IMR-90 (cell line): Measurements from ENCODE around the gene ANKRD11. TPM values are rescaled to one million over a fixed set of nuclear protein-coding genes. Genes with fewer than 3 reads are reported as not detected.

ENCODE experiments used
- ATAC-seq: fragments of 200-7000 bp; cut with Tn5 transposase; 2 replicates; pipeline ENCODE4 v1.9.1; 2020; ENCODE audit warnings: low read depth, mild to moderate bottlenecking, moderate library complexity
- BruUV-seq: library from RNA; stranded (reverse); fragments of 400-500 nt; replicated peaks from 2 replicates; lab custom pipeline; 2021; lab: Mats Ljungman, UMichigan
- CTCF ChIA-PET: fragments of 300-600 bp; formaldehyde crosslinking; extraction: SDS; loops from one replicate; lab custom pipeline; 2021; ENCODE audit warnings: antibody characterized with exemption; lab: Yijun Ruan, JAX
- POLR2A ChIA-PET: fragments of 300-600 bp; sonication (Branson Sonifier 250); formaldehyde crosslinking; loops from one replicate; lab custom pipeline; 2022; ENCODE audit warnings: antibody characterized with exemption; ENCODE audit not compliant: unreplicated experiment; lab: Charles Lee
- DNase-seq: peaks from one replicate; pipeline ENCODE4 v3.0.0; 2013
- H2AFZ ChIP-seq: replicated peaks from 2 replicates; pipeline ENCODE3; 2013; ENCODE audit warnings: low read length, mild to moderate bottlenecking; ENCODE audit not compliant: poor library complexity
- H2AK5ac ChIP-seq: 2 replicates; pipeline ENCODE4 v1.6.1; 2013; ENCODE audit warnings: low read depth, low read length, inconsistent platforms
- H2AK9ac ChIP-seq: replicated peaks from 2 replicates; pipeline ENCODE3; 2013; ENCODE audit warnings: mild to moderate bottlenecking, low read depth, low read length, moderate library complexity; ENCODE audit not compliant: poor library complexity
- H2BK120ac ChIP-seq: 2 replicates; pipeline ENCODE4 v1.6.1; 2013; ENCODE audit warnings: low read depth, low read length, inconsistent platforms
- H2BK15ac ChIP-seq: 3 replicates; pipeline ENCODE4 v1.6.1; 2013; ENCODE audit warnings: low read depth, low read length, inconsistent platforms
- H2BK20ac ChIP-seq: 2 replicates; pipeline ENCODE4 v1.6.1; 2013; ENCODE audit warnings: low read depth, mild to moderate bottlenecking, inconsistent platforms, low read length, moderate library complexity
- H2BK5ac ChIP-seq: 2 replicates; pipeline ENCODE4 v1.6.1; 2013; ENCODE audit warnings: mild to moderate bottlenecking, low read depth, low read length, inconsistent platforms; ENCODE audit not compliant: poor library complexity, severe bottlenecking
- H3K14ac ChIP-seq: replicated peaks from 2 replicates; pipeline ENCODE4 v1.6.1; 2013; ENCODE audit warnings: low read depth, low read length, inconsistent platforms
- H3K18ac ChIP-seq: 2 replicates; pipeline ENCODE4 v1.6.1; 2013; ENCODE audit warnings: low read depth, low read length, control low read depth
- H3K23ac ChIP-seq: 2 replicates; pipeline ENCODE4 v1.6.1; 2013; ENCODE audit warnings: low read depth, low read length, inconsistent platforms
- H3K27ac ChIP-seq: 2 replicates; pipeline ENCODE4 v1.5.1; 2013; ENCODE audit warnings: mild to moderate bottlenecking, control low read depth, low read length; ENCODE audit not compliant: insufficient read depth
- H3K27me3 ChIP-seq: 2 replicates; pipeline ENCODE4 v1.6.1; 2013; ENCODE audit warnings: low read length; ENCODE audit not compliant: control insufficient read depth, insufficient read depth
- H3K36me3 ChIP-seq: 2 replicates; pipeline ENCODE4 v1.6.1; 2013; ENCODE audit warnings: low read length, mixed read lengths; ENCODE audit not compliant: control insufficient read depth, insufficient read depth
- H3K4ac ChIP-seq: 2 replicates; pipeline ENCODE4 v1.6.1; 2013; ENCODE audit warnings: low read depth, low read length, inconsistent platforms
- H3K4me1 ChIP-seq: 2 replicates; pipeline ENCODE4 v1.6.1; 2013; ENCODE audit warnings: low read length, mixed read lengths; ENCODE audit not compliant: control insufficient read depth, insufficient read depth
- H3K4me2 ChIP-seq: 2 replicates; pipeline ENCODE4 v1.6.1; 2013; ENCODE audit warnings: low read depth, mild to moderate bottlenecking, control low read depth, low read length, moderate library complexity
- H3K4me3 ChIP-seq: 2 replicates; pipeline ENCODE4 v1.5.1; 2013; ENCODE audit warnings: low read depth, mild to moderate bottlenecking, control low read depth, low read length, moderate library complexity; ENCODE audit not compliant: insufficient read depth
- H3K56ac ChIP-seq: 2 replicates; pipeline ENCODE4 v1.6.1; 2013; ENCODE audit warnings: low read length, inconsistent platforms; ENCODE audit not compliant: insufficient read depth; ENCODE audit errors: extremely low read depth
- H3K79me1 ChIP-seq, 2 experiments: 2 replicates each; pipeline ENCODE4 v1.6.1; 2013; ENCODE audit warnings: low read length in 2 of 2, inconsistent platforms in 1 of 2, low read depth in 1 of 2
- H3K9ac ChIP-seq: 2 replicates; pipeline ENCODE4 v1.6.1; 2013; ENCODE audit warnings: low read depth, low read length, control low read depth
- H3K9me1 ChIP-seq: 2 replicates; pipeline ENCODE4 v1.6.1; 2013; ENCODE audit warnings: low read length, inconsistent platforms; ENCODE audit not compliant: insufficient read depth
- H3K9me3 ChIP-seq: 2 replicates; pipeline ENCODE4 v1.6.1; 2013; ENCODE audit warnings: low read length; ENCODE audit not compliant: control insufficient read depth, insufficient read depth
- H4K20me1 ChIP-seq: 2 replicates; pipeline ENCODE4 v1.6.1; 2013; ENCODE audit warnings: low read length, inconsistent platforms; ENCODE audit not compliant: insufficient read depth
- H4K5ac ChIP-seq: 2 replicates; pipeline ENCODE4 v1.6.1; 2013; ENCODE audit warnings: mild to moderate bottlenecking, low read depth, low read length, control low read depth
- H4K8ac ChIP-seq, 2 experiments: 2 replicates each; pipeline ENCODE4 v1.6.1; 2013; ENCODE audit warnings: low read depth in 2 of 2, low read length in 2 of 2, control low read depth in 1 of 2, inconsistent platforms in 1 of 2
- H4K91ac ChIP-seq: 2 replicates; pipeline ENCODE4 v1.6.1; 2013; ENCODE audit warnings: low read depth, low read length, inconsistent platforms; ENCODE audit not compliant: insufficient read depth
- MAFK ChIP-seq: IDR thresholded peaks from 2 replicates; pipeline ENCODE4 v1.6.1; 2012; ENCODE audit warnings: low read depth, low read length, improper control_type of control experiment
- SMC3 ChIP-seq: fragments of 150-350 bp; IDR thresholded peaks from 2 replicates; pipeline ENCODE4 v1.6.1; 2016; ENCODE audit warnings: low read depth, mild to moderate bottlenecking, antibody characterized with exemption, low read length, moderate library complexity
- WGBS, 2 experiments: methylation state at CpG; one replicate each; pipeline versions ENCODE4 v1.1.5 to v1.1.7; 2013; ENCODE audit warnings: missing lambda C conversion rate in 2 of 2; ENCODE audit not compliant: insufficient read length in 1 of 2; ENCODE audit errors: extremely low coverage in 2 of 2; 5-methylcytosine and 5-hydroxymethylcytosine counted together
- dilution Hi-C: fragments of 300-500 bp; cut with HindIII; formaldehyde crosslinking; loops from one replicate; pipeline ENCODE4 v1.14.3; 2018; ENCODE audit warnings: low sequenced_read_pairs; ENCODE audit not compliant: unreplicated experiment
- in situ Hi-C: fragments of 300-500 bp; cut with MboI; formaldehyde crosslinking; loops from 3 replicates; pipeline ENCODE4 v1.14.3; 2019; ENCODE audit warnings: low sequenced_read_pairs, inconsistent platforms, mixed read lengths
- intact Hi-C: fragments of 100-400 bp; cut with micrococcal nuclease; formaldehyde crosslinking; loops from 2 replicates; pipeline ENCODE4 v1.10.0; 2022
- polyA plus RNA-seq, 3 experiments: library from polyadenylated mRNA; depleted of rRNA; stranded (reverse); fragments of >200 nt; gene quantifications; 2 replicates each; pipeline ENCODE4 v1.2.3, GENCODE V29; 2012; ENCODE audit warnings: low replicate concordance in 1 of 3
- total RNA-seq: library from RNA; depleted of rRNA; stranded (reverse); fragments of >200 nt; gene quantifications from 2 replicates; pipeline ENCODE4 v1.2.3, GENCODE V29; 2012

Gene ANKRD11
- total and polyA plus RNA-seq, 2 of the 4 experiments (the other 2 are of a cell fraction) = 46.8 to 71.9 TPM

DNA sequence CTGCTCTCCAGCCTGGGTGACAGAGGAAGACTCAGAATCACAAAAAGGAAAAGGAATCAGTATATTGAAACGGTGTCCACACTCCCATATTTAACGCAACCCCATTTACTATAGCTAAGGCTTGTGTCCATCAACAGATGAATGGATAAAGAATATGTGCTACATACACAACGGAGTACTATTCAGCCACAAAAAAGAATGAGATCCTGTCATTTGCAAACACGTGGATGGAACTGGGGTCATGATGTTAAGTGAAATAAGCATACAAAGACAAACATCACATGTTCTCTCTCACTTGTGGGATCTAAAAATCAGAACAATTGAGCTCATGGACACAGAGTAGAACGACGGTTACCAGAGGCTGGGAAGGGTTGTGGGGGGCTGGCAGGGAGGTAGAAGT, 217.7 kb downstream of the ANKRD11 start:
- ChIA-PET CTCF (no interaction called here), POLR2A (no interaction called here)
- Histone ChIP-seq H2BK5ac (no peak overlapping the region), H2BK15ac (no peak overlapping the region), H2BK20ac (no peak overlapping the region), H3K56ac (no peak overlapping the region), H3K79me1 (peaks cover 17 to 71% of the 10 kb centered on the region in 2 experiments), H3K27ac (no peak overlapping the region), H2AK9ac (no peak overlapping the region), H3K4me2 (no peak overlapping the region), H2BK120ac (no peak overlapping the region), H3K23ac (no peak overlapping the region), H3K9ac (no peak overlapping the region), H4K8ac (no peak overlapping the region), H3K4me1 (no peaks in the 10 kb centered on the region), H3K14ac (no peak overlapping the region), H3K9me1 (no peaks in the 10 kb centered on the region; the same call in 1 of the 2 replicates), H4K91ac (no peak overlapping the region), H3K4me3 (no peak overlapping the region), H4K5ac (no peak overlapping the region), H3K36me3 (peaks cover 74% of the 10 kb centered on the region), H3K4ac (no peak overlapping the region), H3K9me3 (no peaks in the 10 kb centered on the region), H2AFZ (no peak overlapping the region), H2AK5ac (no peak overlapping the region), H3K18ac (no peak overlapping the region), H4K20me1 (peaks cover 40% of the 10 kb centered on the region), H3K27me3 (no peaks in the 10 kb centered on the region)
- BruUV-seq = no TSS peak
- in situ Hi-C loops = no loop called here
- no peak for TF ChIP-seq MAFK
- no peak for TF ChIP-seq SMC3
- ATAC-seq (no peak), DNase-seq (no peak)
- WGBS, 2 experiments = no CpG with 5 or more reads among the region's 6 CpGs
- dilution Hi-C loops = no loop called here
- intact Hi-C loops = no loop called here
